Neural cell (in vitro differentiated cells): ENCODE measurements around the gene NRF1.

ENCODE experiments used
- CTCF ChIP-seq: fragments of 450-650 bp; IDR thresholded peaks from 2 replicates; pipeline ENCODE4 v1.5.1; 2014; ENCODE audit warnings: antibody characterized with exemption, mild to moderate bottlenecking, moderate library complexity; ENCODE audit not compliant: poor library complexity, severe bottlenecking
- EP300 ChIP-seq: fragments of 450-650 bp; conservative IDR thresholded peaks from 2 replicates; pipeline ENCODE4 v1.6.1; 2014; ENCODE audit warnings: antibody characterized with exemption, mild to moderate bottlenecking, moderate library complexity; ENCODE audit not compliant: poor library complexity, severe bottlenecking
- EZH2 ChIP-seq: fragments of 200-600, 300-800 bp; shearing (Covaris generic), sonication (generic); IDR thresholded peaks from 2 replicates; pipeline ENCODE4 v1.6.1; 2014; ENCODE audit warnings: antibody characterized with exemption, low read length, borderline replicate concordance, mild to moderate bottlenecking; ENCODE audit not compliant: insufficient read depth, poor library complexity, severe bottlenecking
- MXI1 ChIP-seq: fragments of 450-650 bp; conservative IDR thresholded peaks from 2 replicates; pipeline ENCODE4 v1.6.1; 2014; ENCODE audit warnings: antibody characterized with exemption, mild to moderate bottlenecking; ENCODE audit not compliant: poor library complexity, severe bottlenecking
- POLR2AphosphoS5 ChIP-seq: IDR thresholded peaks from 2 replicates; pipeline ENCODE4 v1.6.1; 2012
- RAD21 ChIP-seq: fragments of 450-650 bp; conservative IDR thresholded peaks from 2 replicates; pipeline ENCODE4 v1.6.1; 2014; ENCODE audit warnings: antibody characterized with exemption, mild to moderate bottlenecking, moderate library complexity
- SMC3 ChIP-seq: fragments of 450-650 bp; conservative IDR thresholded peaks from 2 replicates; pipeline ENCODE4 v1.6.1; 2014; ENCODE audit warnings: antibody characterized with exemption, mild to moderate bottlenecking, moderate library complexity; ENCODE audit not compliant: poor library complexity
- TAF1 ChIP-seq: IDR thresholded peaks from 2 replicates; pipeline ENCODE4 v1.6.1; 2012; ENCODE audit warnings: low read depth

GRCh38 chr7:129657363-129657762, 45.8 kb downstream of the NRF1 start:
- TF ChIP-seq SMC3 (no peak), RAD21 (no peak), EZH2 (no peak), POLR2AphosphoS5 (no peak), CTCF (no peak), EP300 (no peak), MXI1 (no peak), TAF1 (no peak)
